Activated naive CD4-positive, alpha-beta T cell treated with Interleukin-2 at 50 U/mL for 16 hours (primary cell): ENCODE results near the gene GRIK5.

Experiments
- DNase-seq: peaks from one replicate; pipeline ENCODE4 v3.0.0-alpha.2; 2020

GRIK5 gene

GRCh38 chr19:41981724-41982123 is 88.3 kb downstream of the GRIK5 start:
- DNase-seq = no peak

GRCh38 chr19:41978470-41978869 is 91.5 kb downstream of the GRIK5 start:
- no peak for DNase-seq

- DNase-seq = no peak
These were observed 92.1 kb downstream of the GRIK5 start for GRCh38 chr19:41977916-41978315.

GRCh38 chr19:41974652-41975051 is 95.4 kb downstream of the GRIK5 start:
- no peak for DNase-seq

GRCh38 chr19:41971363-41971762 is 98.6 kb downstream of the GRIK5 start:
- no peak for DNase-seq

GRCh38 chr19:41969772-41970458 is 100.1 kb downstream of the GRIK5 start:
- DNase-seq = no peak

GRCh38 chr19:41968751-41969595 is 101.0 kb downstream of the GRIK5 start:
- DNase-seq = no peak

- DNase-seq = no peak
These were observed 102.8 kb downstream of the GRIK5 start for GRCh38 chr19:41967054-41967783.

- no peak for DNase-seq
These were observed 104.9 kb downstream of the GRIK5 start for GRCh38 chr19:41965106-41965505.

- no peak for DNase-seq
These were observed 109.0 kb downstream of the GRIK5 start for GRCh38 chr19:41960973-41961372.

- DNase-seq = peak; percentile 89
These were observed 110.7 kb downstream of the GRIK5 start, which contains the start of gene RABAC1 for GRCh38 chr19:41959056-41960053. Gene RABAC1 (minus strand): TSS chr19:41959321. CDS start chr19:41959292, 29 bp downstream.

- DNase-seq = peak; percentile 87
These were observed 111.5 kb downstream of the GRIK5 start for GRCh38 chr19:41958367-41959055.

- peak; percentile 49 for DNase-seq
These were observed 112.1 kb downstream of the GRIK5 start for GRCh38 chr19:41957838-41958366.

GRCh38 chr19:41957161-41957837 is 112.7 kb downstream of the GRIK5 start:
- no peak for DNase-seq

- no peak for DNase-seq
These were observed 113.4 kb downstream of the GRIK5 start for GRCh38 chr19:41956621-41957020.

- DNase-seq = no peak
These were observed 114.5 kb downstream of the GRIK5 start for GRCh38 chr19:41955521-41955920.

- DNase-seq = peak; percentile 89
These were observed 118.3 kb downstream of the GRIK5 start for GRCh38 chr19:41951686-41952172.
